Measurements from ENCODE around the gene NLRC5.

The NLRC5 gene, protein sequence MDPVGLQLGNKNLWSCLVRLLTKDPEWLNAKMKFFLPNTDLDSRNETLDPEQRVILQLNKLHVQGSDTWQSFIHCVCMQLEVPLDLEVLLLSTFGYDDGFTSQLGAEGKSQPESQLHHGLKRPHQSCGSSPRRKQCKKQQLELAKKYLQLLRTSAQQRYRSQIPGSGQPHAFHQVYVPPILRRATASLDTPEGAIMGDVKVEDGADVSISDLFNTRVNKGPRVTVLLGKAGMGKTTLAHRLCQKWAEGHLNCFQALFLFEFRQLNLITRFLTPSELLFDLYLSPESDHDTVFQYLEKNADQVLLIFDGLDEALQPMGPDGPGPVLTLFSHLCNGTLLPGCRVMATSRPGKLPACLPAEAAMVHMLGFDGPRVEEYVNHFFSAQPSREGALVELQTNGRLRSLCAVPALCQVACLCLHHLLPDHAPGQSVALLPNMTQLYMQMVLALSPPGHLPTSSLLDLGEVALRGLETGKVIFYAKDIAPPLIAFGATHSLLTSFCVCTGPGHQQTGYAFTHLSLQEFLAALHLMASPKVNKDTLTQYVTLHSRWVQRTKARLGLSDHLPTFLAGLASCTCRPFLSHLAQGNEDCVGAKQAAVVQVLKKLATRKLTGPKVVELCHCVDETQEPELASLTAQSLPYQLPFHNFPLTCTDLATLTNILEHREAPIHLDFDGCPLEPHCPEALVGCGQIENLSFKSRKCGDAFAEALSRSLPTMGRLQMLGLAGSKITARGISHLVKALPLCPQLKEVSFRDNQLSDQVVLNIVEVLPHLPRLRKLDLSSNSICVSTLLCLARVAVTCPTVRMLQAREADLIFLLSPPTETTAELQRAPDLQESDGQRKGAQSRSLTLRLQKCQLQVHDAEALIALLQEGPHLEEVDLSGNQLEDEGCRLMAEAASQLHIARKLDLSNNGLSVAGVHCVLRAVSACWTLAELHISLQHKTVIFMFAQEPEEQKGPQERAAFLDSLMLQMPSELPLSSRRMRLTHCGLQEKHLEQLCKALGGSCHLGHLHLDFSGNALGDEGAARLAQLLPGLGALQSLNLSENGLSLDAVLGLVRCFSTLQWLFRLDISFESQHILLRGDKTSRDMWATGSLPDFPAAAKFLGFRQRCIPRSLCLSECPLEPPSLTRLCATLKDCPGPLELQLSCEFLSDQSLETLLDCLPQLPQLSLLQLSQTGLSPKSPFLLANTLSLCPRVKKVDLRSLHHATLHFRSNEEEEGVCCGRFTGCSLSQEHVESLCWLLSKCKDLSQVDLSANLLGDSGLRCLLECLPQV (N-terminal part only)

DNA sequence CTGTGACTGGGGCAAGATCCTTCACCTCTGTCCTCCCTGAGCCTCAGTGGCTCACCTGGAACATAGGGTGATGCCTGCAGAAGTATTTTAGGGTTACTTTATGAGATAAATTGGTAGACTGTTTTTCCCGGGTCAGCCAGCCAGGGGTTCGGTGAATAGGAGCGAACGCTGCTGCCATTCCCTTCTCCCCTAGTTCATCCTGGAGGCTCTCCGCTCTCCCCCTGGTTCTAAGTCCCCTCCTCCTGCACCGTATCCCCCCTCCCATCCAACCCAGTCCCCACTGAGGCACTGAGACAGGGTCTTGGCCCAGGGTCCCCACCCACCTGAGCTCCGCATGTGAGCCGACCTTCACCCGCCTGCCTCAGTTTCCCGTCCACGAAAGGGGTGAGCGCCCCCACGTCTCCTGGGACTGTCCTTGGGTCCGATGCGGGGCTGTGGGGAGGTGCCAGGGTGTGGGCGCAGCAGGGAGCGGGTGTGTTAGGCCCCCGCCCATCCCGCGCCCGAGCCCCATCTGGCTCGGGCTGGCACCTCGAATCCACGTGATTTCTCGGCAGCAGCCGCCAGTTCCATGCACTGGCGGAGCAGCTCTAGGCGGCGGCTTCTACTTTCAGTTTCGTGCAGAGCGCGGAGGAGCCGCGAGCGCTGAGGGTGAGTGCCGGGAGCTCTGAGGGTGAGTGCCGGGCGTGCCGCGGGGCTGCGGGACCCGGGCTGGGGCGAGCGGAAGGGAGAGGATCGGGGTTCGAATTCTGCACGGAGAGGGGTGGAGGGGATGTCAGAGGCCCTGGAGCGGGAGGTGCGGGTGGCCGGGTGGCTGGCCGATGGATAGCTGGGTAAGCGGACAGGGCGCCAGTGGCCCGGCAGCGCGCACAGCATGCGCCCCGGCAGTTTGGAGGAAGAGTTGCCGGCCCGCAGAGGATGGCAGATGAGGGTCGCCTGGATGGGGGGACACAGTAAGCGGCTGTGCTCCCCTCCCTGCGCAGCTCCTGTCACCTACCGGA is at the start of gene NLRC5:
Gene NLRC5 (plus strand): TSS at position 610 of the 998 bp plus-strand sequence. CDS start 31,156 bp downstream, outside the sequence.
- DNase-seq = peak; percentile 51

DNA sequence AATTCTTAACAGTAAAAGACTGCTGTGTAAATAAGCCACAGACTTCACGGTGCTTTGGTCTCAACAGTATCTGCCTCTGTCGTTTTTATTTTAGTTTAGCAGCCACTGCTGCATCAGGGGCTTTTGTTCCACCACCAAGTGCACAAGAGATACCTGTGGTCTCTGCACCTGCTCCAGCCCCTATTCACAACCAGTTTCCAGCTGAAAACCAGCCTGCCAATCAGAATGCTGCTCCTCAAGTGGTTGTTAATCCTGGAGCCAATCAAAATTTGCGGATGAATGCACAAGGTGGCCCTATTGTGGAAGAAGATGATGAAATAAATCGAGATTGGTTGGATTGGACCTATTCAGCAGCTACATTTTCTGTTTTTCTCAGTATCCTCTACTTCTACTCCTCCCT is 49.6 kb upstream of the NLRC5 start:
- DNase-seq = no peak

DNA sequence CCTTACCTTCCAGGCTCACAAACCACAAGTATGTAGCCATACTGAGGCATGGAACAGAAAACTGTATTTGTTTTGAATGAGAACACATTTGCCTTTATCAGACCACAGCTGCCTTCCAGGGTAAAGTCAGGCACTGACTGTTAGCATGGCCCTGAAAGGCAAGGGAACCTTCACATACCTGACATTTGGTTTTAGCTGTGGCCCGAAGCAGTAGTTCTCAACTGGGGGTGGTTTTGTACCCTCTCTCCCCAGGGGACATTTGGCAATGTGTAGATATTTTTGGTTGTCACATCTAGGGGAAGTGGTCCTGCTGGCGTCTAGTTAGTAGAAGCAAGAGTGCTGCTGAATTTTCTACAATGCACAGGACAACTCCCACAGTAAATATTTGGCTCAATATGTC is 48.3 kb upstream of the NLRC5 start:
- DNase-seq = no peak

DNA sequence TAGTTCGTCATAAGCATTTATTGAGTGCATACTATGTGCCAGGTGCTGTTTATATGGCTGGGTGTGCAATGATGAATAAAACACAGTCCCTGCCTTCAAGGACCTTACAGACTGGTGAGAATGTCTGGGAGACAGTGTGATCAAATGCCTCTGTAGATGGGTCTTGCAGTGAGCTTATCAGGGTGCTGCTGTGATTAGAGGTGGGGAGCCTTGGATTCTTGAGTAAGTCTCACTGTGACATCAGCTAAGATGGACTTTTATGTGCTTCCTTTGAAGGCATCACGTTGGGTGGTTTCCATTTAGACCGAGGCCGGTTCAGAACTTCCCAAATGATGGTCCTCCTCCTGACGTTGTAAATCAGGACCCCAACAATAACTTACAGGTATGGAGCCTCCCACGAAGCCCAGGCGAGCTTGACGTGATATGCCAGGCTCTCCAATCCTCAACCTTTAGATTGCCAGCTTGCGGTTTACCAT is 47.5 kb upstream of the NLRC5 start:
- no peak for DNase-seq

DNA sequence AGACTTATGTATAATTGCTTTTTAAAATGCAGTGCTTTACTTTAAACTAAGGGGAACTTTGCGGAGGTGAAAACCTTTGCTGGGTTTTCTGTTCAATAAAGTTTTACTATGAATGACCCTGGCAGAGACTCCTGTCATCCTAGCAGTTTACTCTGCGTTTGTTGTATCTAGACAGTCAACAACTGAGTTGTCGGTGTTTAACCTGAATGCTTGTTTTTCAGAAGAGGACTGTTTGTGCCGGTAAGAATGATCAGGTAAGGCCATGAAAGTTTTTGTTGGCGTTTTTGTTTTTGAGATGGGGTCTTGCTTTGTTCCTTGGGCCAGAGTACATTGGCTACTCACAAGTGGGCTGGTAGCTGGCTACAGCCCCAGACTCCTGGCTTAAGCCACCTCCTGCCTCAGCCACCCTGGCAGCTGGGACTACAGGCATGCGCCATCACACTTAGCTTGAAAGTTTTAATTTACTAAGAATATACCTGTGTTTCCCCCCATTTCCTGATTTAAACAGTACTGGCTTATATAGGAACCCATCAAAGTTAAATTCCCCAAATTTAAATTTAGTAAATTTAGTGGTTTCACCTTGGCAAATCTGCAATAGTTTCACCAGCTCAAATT is 45.5 kb upstream of the NLRC5 start:
- no peak for DNase-seq

DNA sequence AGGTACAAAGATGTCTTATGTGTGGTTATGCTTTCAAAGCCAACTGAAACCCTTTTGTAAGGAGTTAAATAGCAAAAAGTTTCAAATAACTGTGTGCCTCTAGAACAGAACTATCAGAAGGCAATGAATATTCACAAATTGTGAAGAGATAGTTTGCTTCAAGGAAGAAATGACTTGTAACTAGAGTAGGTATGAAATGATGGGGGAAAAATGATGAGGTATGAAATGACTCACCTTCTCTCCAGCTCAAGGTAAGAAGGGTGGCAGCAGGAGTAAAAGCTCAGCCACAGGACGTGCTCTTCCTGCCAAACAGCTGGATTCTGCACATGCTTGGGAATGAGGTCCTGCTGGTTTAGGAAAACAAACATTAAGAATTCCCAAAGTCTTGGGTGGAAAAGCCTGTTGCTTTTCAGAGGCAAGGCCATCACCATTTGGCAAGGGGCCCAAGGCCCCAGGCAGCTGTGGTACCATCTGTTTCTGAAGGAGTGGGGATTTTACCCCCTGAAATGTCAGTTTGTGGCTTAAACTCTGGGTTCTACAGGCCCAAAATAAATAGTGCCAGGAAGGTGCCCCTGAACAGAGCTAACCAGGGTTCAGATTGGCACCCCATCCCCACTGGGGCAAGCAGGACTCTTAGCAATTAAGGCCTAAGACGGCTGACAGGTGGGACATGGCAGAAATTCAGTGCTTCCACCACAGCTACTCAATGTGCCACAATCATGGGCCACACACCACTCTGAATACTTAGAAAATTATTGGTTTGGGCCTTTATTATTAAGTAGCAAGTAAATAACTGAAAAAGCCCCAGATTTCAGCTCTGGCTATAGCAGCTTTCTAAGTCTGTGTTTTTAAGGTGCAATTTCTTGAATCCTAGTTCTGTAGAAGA is 44.2 kb upstream of the NLRC5 start:
- DNase-seq = no peak

DNA sequence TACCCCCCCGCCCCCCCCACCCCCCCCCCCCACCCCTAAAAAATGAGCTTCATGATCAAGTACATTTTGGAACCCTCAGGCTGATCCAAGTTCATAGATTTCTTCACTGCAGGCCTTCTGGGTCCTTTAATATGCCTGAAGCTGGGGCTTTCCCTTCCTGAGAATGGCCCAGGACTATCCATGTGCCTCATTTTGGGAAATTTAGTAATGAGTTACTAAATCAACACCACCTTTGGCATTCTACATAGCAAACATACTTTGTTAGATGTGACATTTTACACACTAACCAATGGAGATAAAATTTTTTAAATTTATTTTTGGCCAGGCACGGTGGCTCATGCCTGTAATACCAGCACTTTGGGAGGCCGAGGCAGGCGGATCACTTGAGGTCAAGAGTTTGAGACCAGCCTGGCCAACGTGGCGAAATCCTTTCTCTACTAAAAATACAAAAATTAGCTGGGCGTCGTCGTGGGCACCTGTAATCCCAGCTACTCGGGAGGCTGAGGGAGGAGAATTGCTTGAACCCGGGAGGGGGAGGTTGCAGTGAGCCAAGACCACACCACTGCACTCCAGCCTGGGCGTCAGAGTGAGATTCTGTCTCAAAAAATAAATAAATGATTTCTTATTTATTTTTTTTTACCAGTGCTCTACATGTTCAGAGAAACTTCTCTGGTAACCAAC is 43.4 kb upstream of the NLRC5 start:
- no peak for DNase-seq

DNA sequence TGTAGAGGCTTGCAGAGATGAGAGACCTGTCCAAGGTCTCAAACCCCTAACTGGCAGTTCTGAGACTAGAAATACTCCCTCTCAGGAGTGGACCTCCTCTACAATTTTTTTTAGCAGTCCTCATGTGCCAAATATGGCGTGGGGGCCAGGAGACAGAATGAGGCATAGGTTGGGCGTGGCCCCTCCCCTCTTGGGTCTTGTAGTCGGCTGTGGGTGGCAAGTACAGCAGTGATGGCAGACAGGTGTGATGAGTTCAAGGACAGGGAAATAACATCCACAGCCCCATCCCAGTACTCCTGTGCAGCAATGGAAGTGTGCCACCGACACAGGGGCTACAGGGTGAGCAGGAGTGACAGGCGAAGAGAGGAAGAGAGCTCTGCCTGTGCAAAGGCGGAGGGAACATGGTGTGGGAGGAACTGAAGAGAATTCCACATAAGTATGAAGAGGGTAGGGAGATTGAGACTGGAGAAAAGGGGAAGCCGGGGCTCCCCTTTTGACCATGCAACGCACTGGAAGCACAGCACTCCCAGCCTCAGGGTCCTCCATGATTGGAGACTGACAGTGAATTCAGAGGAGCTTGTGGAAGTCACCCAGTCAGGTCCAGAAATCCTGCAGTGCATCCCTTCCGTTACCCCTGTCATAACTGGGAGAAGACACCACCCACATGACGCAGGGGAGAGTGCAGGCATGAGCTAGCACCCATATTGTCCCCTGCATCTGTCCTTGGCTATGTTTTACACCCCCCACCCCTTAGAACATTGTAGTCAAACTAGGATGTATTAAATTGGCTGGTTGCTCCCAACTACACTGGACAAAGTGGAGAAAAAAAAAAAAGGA is 42.4 kb upstream of the NLRC5 start:
- no peak for DNase-seq

DNA sequence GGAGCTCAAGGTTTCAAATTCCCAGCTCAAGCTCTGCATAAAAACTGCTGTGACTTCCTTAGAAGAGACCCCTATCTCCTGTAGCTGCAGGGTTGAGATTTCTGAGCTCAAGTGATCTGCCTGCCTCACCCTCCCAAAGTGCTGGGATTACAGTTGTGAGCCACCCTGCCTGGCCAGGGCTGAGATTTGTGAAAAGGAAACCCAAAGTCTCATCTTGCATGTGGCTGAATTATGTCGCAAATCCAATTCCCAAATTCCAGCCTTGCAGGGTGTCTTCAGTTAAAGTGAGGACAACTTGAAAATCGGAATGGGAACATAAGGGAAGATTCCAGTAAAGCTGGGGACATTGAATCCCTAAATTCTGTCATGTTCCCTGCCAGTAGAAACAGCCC is 41.8 kb upstream of the NLRC5 start:
- no peak for DNase-seq

DNA sequence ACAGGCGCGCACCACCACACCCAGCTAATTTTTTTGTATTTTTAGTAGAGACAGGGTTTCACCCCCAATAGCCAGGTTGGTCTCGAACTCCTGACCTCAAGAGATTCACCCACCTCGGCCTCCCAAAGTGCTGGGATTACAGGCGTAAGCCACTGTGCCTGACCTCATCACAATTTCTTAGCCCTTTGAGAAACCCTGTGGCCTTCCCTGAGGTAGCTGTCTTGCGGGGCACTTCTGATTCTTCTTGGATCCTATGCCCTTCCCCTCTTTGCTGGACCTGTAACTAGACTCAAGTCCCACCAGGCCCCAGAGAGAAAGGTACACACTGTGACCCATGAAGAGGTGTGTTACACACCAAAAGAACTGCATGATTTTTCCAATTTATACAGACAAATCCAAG is 41.1 kb upstream of the NLRC5 start:
- DNase-seq = no peak

DNA sequence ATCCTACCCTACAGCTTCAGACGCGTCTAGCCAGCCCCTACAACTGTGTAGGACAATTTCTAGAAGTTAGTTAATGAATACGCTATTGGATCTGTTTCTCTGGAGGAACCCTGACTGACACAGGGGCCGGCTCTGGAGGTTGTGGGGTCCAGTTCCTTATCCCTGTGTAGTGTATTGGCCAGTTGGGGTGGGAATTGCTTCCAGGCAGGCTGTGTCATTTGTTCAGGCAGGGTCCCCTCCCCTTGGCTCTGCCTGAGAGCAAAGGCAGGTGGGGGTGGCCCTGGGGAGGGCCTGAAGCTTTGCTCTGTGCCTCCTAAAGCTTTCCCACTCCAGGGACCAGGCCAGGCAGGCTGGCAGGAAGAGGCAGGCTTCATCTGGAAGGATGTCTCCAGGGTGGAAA is 39.3 kb upstream of the NLRC5 start:
- DNase-seq = no peak

DNA sequence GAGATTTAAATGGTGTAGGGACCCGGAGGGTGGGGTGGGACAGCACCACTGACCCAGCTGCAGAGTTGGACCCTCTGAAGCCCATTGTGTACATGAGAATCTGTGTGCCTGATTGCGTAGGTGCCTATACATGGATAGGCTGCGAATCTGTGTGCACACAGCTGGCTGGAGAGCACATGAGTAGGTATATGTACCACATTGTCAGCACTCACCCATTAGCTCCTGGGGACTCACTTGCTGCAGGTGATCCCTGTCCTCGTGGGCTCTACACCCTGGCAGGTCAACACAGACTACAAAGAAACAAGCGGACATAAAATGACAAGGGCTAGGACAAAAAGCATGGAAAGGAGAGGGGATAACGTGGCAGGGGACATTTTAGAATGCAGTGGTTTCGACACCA is 38.9 kb upstream of the NLRC5 start:
- no peak for DNase-seq

DNA sequence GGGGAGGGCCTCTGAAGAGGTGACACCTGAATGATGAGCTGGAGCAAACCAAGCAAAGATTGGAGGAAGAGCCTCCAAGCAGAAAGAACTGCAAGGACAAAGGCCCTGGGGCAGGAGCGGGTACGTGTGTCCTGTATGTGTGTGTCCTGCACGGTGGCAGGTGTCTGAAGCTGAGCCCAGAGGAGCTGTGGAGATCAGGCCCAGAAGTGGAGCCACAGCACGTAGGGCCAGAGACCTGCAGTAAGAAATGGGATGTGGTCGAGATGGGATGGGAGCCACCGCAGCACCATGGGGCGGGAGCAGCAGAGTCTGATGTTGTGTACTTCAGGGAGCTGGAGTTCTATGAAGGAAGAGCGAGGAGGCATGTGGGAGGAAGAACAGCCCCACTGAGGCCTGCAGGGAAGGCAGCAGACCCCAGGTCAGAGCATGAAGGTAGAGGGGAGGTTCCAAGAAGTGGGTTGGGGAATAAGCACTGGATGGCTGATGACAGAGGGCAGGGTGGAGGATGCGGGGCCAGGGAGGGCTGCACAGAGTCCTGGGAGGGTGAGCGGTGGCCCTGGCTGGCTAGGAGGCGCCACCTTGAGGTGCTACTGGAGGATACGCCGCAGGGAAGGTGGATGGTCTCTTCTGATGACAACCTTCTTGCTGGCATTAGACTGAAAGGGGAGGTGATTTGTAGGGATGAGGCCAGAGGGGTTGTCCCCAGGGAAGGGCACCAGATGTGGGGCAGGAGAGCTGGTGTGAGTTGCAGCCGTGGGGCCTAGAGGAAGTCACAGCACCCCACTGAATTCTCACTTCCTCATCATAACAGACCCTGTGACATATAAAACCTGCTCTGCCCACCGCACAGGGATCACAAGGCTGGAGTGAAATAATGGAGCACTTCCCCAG is 38.2 kb upstream of the NLRC5 start:
- peak; percentile 6 for DNase-seq

DNA sequence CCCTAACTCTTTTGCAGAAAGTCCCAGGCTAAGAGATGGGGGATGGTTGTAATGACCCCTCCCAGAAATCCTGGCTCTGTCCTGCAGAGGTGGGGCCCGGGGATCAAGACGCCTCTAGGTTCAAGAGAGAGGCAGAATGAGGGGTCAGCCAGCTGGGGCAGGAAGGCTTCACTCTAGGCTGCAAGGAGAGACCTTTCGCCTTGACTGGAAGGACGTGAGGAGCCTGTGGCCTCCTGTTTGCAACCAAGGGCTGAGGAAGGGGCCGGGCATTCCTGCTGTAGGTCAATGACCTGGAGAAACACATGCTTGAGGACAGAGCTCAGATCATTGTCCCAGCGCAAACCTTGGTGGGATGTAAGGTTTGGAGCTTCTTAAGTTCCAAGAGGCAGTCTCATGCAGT is 36.4 kb upstream of the NLRC5 start:
- no peak for DNase-seq

DNA sequence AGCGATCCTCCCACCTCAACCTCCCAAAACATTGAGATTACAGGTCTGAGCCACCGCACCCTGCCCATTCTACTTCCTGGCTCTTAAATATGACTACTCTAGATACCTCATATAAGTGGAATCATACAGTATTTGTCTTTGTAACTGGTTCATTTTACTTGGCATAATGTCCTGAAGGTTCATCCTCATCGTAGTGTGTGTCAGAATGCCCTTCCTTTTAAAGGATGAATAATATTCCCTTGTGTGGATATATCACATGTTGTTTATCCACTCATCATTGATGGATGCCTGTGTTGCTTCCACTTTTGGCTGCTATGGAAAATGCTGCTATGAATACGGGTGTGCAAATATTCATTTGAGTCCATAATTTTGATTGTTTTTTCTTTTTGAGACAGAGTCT is 33.3 kb upstream of the NLRC5 start:
- no peak for DNase-seq

DNA sequence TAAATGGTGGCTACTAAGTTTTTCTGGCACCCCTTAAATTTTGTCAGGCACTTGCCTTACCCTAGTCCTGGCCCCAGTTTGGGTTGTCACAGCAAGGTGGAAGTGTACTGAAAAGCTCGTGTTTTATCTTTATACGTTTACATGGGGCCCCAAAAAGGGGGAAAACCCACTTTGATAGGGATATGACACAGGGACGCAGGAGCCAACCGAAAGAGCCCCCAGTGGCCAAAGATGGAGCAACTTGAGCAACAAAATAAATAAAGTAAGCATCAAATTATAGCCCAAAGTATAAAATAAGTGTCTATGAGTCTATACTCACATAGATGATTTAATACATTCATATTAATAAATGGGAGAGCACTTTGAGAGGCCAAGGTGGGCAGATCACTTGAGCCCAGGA is 32.6 kb upstream of the NLRC5 start:
- DNase-seq = no peak

DNA sequence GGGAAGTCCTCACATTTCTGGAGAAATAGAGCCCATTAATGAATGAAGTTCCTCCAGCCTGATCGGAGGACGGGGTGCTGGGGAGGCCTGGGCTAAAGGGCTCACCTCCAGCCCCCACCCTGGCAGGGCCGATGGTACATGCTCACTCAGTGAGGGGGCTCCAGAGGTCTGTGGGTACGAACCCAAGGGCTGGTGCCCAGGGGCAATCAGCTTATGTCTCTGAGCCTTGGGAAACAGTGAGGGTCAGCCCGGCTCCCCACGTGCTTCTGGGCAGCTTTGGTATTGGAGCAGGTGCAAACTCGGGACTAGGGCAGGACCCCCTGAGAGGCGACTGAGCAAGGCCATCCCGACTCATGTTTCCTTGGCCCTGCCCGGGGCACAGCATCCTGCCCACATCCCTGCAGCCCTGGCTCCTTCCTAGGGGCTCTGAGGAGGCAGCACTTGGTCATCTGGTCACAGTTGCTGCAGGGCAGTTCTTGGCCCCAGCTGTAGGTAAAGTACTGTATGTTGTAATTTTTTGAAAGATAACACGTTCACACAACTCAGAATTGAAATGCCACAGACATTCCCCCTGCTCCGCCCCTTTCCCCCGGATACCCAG is 28.6 kb upstream of the NLRC5 start:
- no peak for DNase-seq

Measured in DMS153 (cell line).